Activated T-helper 1 cell treated with Interleukin-2 at 50 U/mL for 16 hours (primary cell): ENCODE results near the gene B4GALNT1.
"Not testable (repeated sequence)": the region's sequence is repeated elsewhere in the genome, so short reads cannot be mapped to it uniquely, and the experiment has no call there.

Experiments used
- DNase-seq: peaks from one replicate; pipeline ENCODE4 v3.0.0-alpha.2; 2020; ENCODE audit warnings: low read depth

B4GALNT1 gene

DNA sequence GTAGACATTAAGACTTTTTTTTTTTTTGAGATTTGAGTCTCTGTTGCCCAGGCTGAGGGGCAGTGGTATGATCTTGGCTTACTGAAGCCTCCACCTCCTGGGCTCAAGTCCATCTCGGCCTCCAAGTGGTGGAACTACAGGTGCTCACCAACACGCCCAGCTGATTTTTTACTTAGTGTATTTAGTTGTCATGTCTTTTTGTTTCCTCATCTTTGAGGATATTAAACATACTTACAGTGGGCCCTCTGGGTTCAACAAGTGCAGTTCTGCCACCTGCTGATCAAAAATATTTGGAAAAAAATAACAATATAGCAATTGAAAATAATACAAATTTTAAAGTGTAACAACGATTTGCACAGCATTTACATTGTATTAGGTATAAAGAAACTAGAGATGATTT, 4.4 kb upstream of the B4GALNT1 start:
- DNase-seq: no peak

DNA sequence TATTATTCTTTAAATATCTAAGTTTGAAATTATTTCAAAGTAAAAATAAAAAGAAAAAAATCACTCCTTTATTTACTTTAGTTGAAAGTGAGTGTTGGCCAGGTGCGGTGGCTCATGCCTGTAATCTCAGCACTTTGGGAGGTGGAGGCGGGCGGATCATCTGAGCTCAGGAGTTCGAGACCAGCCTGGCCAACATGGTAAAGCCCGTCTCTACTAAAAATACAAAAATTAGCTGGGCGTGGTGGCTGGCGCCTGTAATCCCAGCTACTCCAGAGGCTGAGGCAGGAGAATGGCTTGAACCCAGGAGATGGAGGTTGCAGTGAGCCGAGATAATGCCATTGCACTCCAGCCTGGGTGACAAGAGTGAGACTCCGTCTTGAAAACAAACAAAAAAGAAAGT, 3.7 kb upstream of the B4GALNT1 start:
- not testable (repeated sequence) for DNase-seq

DNA sequence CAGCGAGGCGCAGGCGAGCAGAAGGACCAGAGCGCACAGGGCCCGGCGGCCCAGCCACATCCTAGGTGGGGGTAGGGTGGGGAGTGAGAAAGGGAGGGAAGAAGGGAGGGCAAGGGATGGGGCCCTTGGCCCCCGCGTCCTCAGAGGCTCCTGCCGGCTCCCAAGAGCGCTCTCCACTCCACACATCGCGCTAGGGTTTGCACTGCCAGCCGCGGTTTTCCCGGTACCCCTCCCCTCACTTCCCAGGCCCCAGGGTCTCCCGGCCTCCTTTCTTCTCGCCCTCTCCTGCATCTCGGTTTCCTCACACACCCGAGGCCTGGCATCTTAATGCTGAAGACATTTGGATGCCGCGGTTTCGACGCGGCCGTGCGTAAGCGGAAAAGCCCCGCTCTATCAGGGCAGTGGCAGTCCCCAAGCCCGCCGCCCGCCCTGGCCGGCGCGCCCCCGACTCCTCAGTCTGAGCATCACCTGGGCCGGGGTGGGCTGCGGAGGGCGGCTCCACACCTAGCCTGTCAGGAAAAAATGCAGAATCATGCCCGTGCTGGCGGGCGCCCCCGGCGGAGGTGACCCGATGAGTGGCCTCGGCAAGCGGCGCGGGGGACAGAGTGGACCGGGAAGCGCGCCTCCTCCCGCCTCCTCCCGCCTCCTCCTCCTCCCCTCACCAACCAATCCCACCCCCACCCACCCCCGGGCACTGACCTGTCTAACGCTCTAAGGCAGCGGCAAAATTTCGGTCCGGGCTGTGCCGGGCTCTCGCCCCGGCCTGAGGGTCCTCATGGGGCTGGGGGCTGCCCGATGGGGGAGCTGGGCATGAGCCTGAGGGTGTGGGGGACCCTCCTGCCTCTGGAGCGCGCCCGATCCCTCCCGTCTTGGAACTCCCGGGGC, 686 bp downstream of the B4GALNT1 start:
- DNase-seq: no peak

DNA sequence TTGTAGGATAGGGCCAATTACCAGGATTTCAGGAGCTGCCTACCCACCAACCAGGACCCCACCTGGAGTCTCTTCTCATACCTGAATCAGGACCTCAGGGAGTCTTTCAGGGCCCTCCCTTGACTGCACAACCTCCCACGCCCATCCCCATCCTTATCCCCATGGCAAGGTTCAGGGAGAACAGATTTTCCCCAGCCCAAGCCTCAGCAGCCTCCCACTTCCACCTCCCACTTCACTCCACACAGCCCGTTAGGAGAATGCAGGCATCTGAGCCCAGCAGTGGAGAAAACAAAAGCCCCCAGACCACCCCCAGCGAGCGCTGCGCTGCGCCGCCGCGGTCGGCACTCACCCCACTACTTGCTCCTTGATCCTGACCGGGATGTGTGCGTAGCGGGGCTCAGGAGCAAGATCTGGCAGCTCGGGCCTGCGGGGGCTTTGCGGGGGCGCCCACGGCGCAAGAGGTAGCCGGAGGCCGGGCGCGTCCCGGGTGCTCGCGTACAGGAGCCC, 1.4 kb downstream of the B4GALNT1 start:
- no peak for DNase-seq

DNA sequence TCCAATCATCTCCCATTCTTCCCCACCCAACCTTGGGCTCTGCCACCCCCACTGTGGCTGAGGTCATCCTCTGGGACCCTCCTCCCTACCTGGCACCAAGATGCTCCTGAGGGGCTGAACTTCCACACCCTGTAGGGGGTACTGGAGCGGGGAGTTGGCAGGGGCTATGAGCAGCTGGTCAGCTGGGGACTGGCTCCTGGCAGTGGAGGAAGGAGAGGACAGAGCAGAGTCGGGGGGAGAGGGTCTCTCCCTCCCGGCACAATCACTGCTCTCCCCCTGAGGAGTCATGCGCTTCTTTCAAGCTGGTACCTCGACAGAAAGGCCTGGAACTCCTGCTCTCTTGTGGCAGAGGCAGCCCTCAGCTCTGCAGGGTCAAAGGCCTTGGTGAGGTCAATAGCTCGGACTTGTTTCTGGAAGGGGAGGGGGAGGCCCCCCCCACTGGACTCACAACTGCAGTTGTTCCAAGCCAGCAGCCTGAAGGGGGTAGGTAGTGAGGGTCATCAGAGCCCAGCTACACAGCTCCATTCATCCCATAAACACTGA, 2.0 kb downstream of the B4GALNT1 start:
- DNase-seq: no peak

DNA sequence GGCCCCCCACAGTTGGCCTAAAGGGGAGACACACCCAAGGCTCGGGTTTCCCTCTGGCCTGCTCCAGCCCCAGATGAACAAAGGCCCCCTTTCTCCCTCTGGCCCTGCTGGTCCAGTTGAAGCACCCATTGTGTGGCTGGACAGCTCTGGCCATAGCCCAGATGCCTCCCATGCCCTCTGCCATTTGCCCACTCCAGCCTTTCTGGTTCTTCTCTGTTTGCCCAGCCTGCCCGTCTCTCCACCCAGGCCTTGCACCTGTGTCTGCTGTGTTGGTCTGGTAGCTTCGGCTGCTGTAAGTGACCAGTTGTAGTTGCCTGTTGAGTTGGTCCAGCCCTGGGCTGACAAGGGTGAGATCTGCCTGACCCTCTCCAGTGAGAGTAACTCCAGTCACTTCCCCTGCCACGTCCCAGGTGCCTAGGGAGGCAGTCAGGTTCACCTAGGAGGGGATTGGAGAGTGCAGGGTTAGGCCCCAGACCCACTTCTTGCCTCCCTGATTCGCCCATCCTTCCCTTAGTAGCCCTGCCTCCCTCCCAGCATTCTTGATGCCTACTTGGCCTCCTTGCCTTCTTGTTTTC, 3.0 kb downstream of the B4GALNT1 start:
- no peak for DNase-seq

DNA sequence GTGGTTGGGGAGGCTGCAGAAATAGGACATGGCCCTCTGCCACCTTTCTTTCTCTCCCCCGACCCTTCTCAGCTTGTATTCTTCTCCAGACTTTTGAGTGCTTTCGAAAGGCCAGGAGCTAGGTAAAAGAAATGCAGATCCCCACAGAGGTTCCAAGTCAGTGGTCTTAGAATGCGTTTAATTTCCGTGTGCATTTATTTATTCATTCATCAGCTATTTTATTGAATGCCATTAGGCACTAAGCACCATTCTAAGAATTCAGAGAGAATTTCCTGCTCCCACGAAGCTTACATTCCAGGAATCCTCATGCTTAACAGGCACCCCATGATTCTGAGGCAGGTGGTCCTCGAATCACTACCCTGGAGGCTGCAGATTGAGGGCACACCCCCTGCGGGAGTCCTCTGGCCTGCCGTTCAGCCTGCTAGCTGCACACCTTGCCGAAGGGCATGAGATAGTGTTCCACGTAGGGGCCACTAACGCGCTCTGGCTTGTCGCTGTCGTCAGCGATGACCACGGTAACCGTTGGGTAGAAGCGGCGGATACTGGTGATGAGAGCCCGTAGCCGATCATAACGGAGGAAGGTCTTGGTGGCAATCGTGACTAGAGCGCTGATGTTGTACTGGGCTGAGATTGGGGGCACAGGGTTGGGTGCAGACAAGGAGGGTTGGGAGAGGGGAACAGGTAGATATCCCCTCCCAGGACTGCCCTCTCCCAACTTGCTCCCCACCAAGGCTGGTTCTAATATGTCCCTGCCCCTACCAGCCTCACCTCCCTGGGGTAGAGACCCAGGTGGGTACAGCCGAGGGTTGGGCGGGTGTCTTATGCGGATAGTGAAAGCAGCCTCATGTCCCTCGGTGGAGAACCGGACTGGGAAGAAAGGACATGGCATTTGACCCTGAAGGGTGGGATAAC, 4.5 kb downstream of the B4GALNT1 start:
- no peak for DNase-seq

DNA sequence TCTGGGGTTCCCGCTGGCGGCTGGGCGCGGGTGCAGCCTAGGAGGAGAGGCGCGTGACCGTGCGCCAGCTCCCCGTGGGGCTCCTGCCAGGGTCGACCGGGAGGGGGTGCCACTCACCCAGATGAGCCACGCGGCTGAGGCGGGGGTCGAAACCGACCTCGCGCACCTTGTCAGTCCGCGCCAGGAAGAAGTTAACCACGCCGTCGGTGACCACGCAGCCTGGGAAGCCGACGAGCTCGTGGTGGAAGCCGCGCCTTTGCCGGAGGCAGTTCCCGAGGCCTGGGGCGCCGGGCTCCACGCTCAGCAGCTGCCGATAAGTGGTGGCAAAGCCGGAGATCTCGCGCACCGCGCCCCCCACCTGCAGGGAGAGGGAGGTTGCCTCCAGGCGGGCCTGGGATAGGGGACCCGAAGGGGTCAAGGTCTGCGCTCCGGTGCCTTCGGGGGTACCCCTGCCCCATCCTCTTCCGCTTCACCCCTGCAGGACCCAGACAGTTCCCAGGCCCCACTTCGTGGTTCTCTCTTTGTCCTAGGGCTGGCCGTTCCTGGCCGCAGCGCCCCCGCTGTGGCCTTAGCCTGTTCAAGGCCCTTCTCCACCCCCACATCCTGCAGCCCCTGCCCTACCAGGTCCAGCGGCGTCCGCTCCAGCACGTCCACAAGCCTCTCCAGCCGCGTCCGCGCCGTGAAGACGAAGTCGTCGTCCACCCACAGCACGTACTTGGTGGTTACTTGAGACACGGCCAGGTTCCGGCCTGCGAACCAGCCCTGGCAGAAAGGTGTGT, 5.3 kb downstream of the B4GALNT1 start:
- DNase-seq: no peak

DNA sequence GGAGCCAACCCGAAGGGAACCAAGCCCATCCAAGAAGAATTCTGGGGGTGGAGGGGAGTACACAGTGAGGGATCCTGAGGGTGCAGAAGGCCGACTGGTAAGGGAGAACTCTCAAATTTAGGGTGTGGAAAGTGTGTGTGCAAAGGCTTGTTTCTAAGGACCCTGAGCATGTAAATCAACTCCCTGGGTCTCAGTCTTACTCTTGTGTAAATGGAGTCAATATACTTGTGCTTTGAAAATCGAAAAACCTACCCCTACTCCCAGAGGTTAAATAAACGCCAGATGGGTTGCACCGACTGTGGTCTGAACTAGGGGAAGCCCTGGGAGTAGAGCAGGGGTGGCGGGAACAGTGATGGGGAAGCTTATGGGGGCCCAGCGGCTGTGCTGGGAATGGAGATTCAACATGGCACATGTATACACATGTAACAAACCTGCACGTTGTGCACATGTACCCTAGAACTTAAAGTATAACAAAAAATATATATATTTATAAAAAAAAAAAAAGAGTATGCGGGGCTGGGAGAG, 6.0 kb downstream of the B4GALNT1 start:
- DNase-seq: no peak

DNA sequence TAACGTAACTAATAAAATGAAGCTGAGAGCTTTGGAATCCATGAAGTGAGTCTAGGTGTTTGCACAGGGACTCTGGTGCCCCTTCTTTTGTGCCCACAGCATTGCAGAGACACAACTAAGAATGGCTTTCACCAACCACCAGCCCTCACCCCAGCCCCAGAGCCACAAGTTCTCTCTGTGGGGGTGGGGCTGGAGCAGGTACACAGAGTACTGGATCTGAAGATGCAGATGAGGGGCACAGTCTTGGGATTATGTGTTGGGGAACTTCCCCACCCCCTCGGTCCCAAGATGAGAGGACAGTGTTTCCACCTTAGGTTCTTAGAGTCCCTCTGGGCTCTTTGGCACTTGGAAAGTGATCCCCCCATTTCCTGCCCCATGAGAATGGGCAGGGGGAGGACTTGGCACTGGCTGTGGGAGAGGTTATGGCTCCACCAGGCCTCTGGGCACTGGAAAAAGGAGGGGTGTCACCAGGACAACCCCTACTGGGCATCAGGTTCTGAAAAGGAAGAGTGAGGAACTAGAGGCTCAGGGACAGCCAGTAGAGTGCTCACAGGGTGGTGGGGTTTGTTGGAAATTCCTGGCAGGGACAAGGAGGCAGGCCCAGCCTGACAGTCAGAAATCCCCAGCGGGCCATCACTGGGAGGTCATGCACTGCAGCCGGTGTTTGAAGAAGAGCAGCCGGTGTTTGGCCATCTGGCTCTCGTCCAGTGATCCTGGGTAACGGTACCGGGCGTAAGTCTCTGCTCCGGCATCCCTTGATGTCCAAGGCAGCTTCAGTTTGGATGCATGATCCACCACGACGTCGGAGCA, 6.7 kb downstream of the B4GALNT1 start:
- no peak for DNase-seq

DNA sequence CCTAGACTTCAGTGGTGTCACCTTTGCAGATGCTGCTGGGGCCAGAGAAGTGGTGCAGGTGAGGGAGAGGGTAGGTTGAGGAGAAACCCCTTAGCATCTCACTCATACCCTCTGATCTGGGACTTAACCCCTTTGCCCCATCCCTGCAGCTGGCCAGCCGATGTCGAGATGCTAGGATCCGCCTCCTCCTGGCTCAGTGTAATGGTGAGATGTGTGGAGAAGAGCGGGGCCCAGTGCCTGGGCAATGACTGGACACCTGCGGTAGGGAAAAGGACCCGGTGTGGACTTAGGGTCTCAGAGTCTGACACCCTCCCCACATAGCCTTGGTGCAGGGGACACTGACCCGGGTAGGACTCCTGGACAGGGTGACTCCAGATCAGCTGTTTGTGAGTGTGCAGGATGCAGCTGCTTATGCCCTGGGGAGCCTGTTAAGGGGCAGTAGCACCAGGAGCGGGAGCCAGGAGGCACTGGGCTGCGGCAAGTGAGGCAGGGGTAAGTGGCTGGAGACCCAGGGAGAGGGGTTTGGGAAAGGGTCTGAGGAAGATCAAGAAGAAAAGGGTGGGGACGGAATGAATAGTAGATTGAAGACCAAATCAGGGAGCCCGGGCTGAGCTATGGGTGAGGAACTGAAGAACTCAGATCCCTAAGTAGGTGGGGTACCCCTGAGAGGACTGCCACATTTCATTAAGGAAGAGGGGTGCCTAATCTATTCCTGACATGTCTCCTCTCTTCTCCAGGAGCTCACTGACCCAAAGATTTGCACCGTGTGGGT, 7.6 kb downstream of the B4GALNT1 start:
- no peak for DNase-seq

DNA sequence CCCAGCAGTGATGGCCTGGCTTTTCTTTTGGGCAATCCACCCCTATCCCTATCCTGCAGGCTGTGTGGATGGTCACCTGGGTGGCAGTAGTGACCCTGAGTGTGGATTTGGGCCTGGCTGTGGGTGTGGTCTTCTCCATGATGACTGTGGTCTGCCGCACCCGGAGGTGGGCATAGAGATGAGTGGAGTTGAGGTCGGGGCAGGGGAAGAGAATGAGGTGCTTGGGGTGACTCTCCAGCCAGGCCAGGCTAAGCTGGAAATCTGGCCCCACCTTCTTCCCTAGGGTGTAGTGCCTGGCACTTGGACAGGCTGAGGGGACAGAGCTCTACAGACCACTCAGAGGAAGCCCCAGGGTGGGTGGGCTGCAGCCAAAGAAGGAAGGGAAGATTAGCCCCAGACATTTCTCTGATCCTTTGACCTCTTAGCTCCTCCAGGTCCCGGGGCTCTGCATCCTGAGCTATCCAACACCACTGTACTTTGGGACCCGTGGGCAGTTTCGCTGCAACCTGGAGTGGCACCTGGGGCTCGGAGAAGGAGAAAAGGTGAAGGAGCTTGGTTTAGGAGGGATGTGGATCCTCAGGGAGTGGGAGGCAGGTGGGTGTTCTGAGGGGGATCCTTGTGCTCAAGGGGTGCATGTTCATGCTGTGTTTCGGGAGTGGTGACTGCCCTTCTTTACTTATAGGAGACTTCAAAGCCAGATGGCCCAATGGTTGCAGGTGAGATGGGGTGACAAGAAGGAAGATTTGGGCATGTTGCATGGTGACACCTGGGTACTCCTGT, 8.4 kb downstream of the B4GALNT1 start:
- no peak for DNase-seq

DNA sequence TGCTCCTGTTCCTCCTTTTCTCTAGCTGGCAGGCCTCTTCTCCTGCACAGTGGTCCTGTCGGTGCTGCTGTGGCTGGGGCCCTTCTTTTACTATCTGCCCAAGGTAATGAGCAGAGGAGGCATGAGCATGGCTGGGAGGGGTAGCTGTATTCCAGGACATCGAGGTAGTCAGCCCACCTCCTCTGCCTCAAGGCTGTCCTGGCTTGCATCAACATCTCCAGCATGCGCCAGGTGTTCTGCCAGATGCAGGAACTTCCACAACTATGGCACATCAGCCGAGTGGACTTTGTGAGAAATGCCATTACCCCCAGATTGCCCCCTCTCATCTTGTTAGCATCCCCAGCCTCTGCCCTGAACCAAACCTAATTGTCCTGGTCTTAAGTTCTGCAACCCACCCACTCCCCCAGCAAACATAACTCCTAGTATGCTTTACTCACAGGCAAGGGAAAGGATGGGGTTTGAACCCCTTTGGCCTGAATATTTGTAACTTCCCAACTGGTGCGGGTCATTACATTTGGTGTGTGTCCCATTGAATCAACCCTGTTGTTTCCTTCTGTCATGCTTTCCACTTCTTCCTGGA, 9.1 kb downstream of the B4GALNT1 start:
- no peak for DNase-seq

DNA sequence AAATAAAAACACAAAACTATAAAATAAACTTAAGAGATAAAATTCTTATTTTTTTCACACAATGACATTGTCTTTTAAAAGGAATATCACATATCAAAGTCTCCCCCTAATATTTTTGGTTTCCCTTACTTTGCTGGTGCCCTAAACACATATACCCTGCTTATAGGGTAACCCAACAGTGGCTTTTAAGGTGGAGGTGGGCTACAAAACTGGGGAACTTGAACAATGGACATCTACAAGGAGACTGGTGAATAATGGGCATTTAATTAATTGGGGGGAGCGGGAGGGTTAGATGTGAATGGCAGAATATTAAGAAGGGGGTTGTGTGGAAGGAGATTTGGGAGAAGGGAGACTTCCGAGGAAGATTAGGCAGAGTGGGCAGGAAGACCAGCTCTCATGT, 9.6 kb downstream of the B4GALNT1 start:
- DNase-seq: no peak

DNA sequence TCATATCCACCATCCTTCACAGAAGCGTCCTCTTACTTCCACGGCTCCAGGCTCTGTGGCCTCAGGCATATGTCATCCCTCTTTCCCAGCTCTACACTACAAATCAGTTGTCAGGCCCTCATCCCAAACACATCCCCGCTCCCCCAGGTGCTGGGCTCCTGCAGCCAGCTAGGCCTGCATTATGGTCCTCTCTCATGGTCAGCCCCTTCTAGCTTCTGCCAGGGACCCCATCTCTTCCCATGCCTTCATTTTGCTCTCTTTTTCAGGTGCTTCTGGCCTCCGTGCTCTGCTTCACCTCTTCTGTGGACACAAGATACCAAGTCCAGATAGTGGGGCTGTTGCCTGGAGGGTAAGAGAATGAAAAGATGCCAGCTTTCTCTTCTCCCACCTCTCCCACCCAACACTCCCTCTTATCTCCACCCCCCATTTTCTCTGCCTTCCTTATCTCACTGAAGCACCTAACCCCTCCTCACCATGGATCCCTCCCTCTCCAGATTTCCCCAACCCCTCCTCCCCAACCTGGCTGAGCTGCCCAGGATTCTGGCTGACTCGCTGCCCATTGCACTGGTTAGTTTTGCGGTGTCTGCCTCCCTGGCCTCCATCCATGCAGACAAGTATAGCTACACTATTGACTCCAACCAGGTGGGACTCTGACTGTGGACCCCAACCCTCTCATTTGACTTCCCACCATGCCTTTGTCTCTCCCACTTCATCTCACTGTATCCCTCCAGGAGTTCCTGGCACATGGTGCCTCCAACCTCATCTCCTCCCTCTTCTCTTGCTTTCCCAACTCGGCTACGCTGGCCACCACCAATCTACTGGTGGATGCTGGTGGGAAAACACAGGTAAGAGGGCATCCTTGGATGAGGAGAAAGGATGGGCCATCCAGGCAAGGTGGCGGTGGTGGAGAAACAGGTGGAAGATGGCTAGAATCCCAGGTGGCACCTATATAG, 10.4 kb downstream of the B4GALNT1 start:
- no peak for DNase-seq

DNA sequence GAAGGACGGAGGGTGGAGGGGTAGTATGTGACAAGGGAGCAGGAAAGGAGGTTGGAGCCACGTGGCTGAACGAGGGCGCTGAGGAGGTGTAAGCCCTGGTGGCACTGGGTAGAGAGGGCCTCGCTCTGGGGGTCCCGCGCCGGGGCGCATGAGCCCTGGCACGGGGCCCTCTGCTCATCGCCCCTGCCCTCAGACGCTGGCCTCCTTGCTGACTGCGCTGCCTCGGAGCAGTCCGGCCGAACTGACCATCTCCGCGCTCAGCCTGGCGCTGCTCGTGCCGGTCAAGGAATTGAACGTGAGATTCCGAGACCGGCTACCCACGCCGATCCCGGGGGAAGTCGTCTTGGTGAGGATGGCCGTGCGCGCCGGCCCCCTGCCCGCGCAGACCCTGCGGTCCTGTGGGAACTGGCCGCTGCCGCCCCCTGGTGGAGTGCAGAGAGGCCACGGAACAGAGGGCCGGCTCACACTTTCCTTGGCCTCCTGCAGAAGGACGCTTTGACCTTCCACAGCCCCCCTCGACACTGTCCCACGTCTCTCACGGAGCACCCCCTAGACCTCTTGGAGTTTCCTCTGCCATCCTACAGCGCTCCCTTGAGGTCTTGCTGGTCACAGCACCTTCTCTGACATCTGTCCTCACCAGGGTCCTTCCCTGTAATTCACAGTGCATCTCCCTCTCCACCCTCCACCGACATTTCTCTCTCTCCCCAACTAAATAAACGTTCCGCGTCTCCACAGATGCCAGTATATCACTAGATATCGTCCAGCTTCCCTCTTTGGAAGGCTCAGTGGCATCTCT, 11.3 kb downstream of the B4GALNT1 start:
- no peak for DNase-seq
